NCI-H69 (cell line): ENCODE measurements around the gene GGACT.
"Not testable (repeated sequence)": the region's sequence is repeated elsewhere in the genome, so short reads cannot be mapped to it uniquely, and the experiment has no call there.

Experiments used
- DNase-seq: peaks from one replicate; lab custom pipeline; 2025; lab: John Stamatoyannopoulos, UW

Gene GGACT

GRCh38 chr13:100600915-100601314 lies 12.3 kb upstream of the GGACT start:
- no peak for DNase-seq

- no peak for DNase-seq
These were observed 11.9 kb upstream of the GGACT start for GRCh38 chr13:100600461-100600860.

GRCh38 chr13:100597253-100597652 lies 8.7 kb upstream of the GGACT start:
- no peak for DNase-seq

GRCh38 chr13:100596516-100596915 lies 7.9 kb upstream of the GGACT start:
- DNase-seq, result no peak

GRCh38 chr13:100594731-100595130 lies 6.1 kb upstream of the GGACT start:
- DNase-seq, result peak; percentile 14

GRCh38 chr13:100594255-100594654 lies 5.7 kb upstream of the GGACT start:
- no peak for DNase-seq

GRCh38 chr13:100589178-100589725 lies 663 bp upstream of the GGACT start:
- peak; percentile 78 for DNase-seq

- DNase-seq, result no peak
These were observed 3.7 kb downstream of the GGACT start for GRCh38 chr13:100584896-100585295.

GRCh38 chr13:100581504-100581903 lies 7.1 kb downstream of the GGACT start:
- DNase-seq, result no peak

- DNase-seq, result no peak
These were observed 7.6 kb downstream of the GGACT start for GRCh38 chr13:100581030-100581429.

- DNase-seq, result no peak
These were observed 8.5 kb downstream of the GGACT start for GRCh38 chr13:100580045-100580444.

GRCh38 chr13:100577239-100577638 lies 11.3 kb downstream of the GGACT start:
- DNase-seq, result not testable (repeated sequence)

- DNase-seq, result peak; percentile 90
These were observed 15.5 kb downstream of the GGACT start for GRCh38 chr13:100573121-100573520.

- DNase-seq, result no peak
These were observed 22.0 kb downstream of the GGACT start for GRCh38 chr13:100566543-100566942.

- no peak for DNase-seq
These were observed 23.3 kb downstream of the GGACT start for GRCh38 chr13:100565286-100565685.

GRCh38 chr13:100564444-100565223 lies 24.0 kb downstream of the GGACT start:
- no peak for DNase-seq

- no peak for DNase-seq
These were observed 24.8 kb downstream of the GGACT start for GRCh38 chr13:100563779-100564178.

- DNase-seq, result no peak
These were observed 26.9 kb downstream of the GGACT start for GRCh38 chr13:100561599-100562204.

- no peak for DNase-seq
These were observed 27.5 kb downstream of the GGACT start for GRCh38 chr13:100561158-100561499.

GRCh38 chr13:100560498-100561157 lies 28.0 kb downstream of the GGACT start:
- no peak for DNase-seq

- DNase-seq, result no peak
These were observed 28.7 kb downstream of the GGACT start for GRCh38 chr13:100559886-100560285.

GRCh38 chr13:100552755-100553154 lies 35.8 kb downstream of the GGACT start:
- DNase-seq, result no peak

- DNase-seq, result no peak
These were observed 39.3 kb downstream of the GGACT start for GRCh38 chr13:100549316-100549715.
